Epithelial cell of proximal tubule (primary cell): Measurements from ENCODE around the gene GNAZ. TPM values are rescaled to one million over a fixed set of nuclear protein-coding genes. Genes with fewer than 3 reads are reported as not detected.
"Not testable (repeated sequence)": the region's sequence is repeated elsewhere in the genome, so short reads cannot be mapped to it uniquely, and the experiment has no call there.

ENCODE experiments used
- DNase-seq: peaks from one replicate; pipeline ENCODE4 v3.0.0-alpha.2; 2011; ENCODE audit warnings: low read depth
- H3K4me3 ChIP-seq: 2 replicates; pipeline ENCODE4 v1.5.1; 2011; ENCODE audit warnings: low read depth, mild to moderate bottlenecking, low read length
- CTCF ChIP-seq: conservative IDR thresholded peaks from 2 replicates; pipeline ENCODE4 v1.5.1; 2012; ENCODE audit warnings: low read depth, mild to moderate bottlenecking, low read length
- total RNA-seq: library from RNA; depleted of rRNA; stranded (reverse); fragments of >200 nt; gene quantifications from 2 replicates; pipeline ENCODE4 v1.2.3, GENCODE V29; 2015

The GNAZ gene
- total RNA-seq, 1 donor from 2014 or later = 10.3 TPM

GRCh38 chr22:23128269-23129108 is 58.2 kb downstream of the GNAZ start:
- H3K4me3 ChIP-seq = no peak overlapping the region
- peak; percentile 83 for TF ChIP-seq CTCF
- DNase-seq = no peak

- TF ChIP-seq CTCF = no peak
- no peak for DNase-seq
- no peak overlapping the region for H3K4me3 ChIP-seq
These were observed 58.8 kb downstream of the GNAZ start for GRCh38 chr22:23129149-23129548.

- no peak for DNase-seq
- no peak for TF ChIP-seq CTCF
- no peak overlapping the region for H3K4me3 ChIP-seq
These were observed 60.4 kb downstream of the GNAZ start for GRCh38 chr22:23130697-23131096.

- H3K4me3 ChIP-seq = no peak overlapping the region
- DNase-seq = no peak
- no peak for TF ChIP-seq CTCF
These were observed 61.6 kb downstream of the GNAZ start for GRCh38 chr22:23131931-23132330.

GRCh38 chr22:23132376-23133091 is 62.2 kb downstream of the GNAZ start:
- DNase-seq = no peak
- no peak overlapping the region for H3K4me3 ChIP-seq
- TF ChIP-seq CTCF = no peak

- H3K4me3 ChIP-seq = no peak overlapping the region
- TF ChIP-seq CTCF = no peak
- no peak for DNase-seq
These were observed 63.6 kb downstream of the GNAZ start for GRCh38 chr22:23133922-23134321.

DNA sequence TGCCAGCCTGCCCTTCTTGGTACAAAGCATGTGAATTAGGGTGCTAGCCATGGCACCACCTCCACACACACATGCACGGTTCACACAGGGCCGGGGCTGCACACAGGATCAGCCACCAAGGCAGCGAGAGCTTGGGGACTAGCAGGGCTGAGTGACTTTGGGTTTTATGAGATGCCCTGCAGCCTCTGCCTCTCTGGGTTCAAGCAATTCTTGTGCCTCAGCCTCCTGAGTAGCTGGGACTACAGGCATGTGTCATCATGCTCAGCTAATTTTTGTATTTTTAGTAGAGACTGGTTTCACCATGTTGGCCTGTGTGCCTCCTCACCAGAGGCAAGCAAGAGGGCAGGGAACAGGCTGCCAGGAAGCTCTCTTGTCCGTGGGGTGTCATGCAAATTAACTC is 66.7 kb downstream of the GNAZ start:
- DNase-seq, H3K4me3 ChIP-seq: not testable (repeated sequence)
